K562 (cell line): ENCODE data around the gene DIS3L2. TPM values are rescaled to one million over a fixed set of nuclear protein-coding genes. Genes with fewer than 3 reads are reported as not detected.

Experiments used
- ATAC-seq: fragments of 200-7000 bp; cut with Tn5 transposase; 3 replicates; pipeline ENCODE4 v1.9.1; 2020; ENCODE audit warnings: moderate library complexity
- BruUV-seq: library from RNA; stranded (reverse); fragments of 400-500 nt; replicated peaks from 2 replicates; lab custom pipeline; 2021; lab: Mats Ljungman, UMichigan
- CTCF ChIA-PET: fragments of 300-600 bp; formaldehyde crosslinking; extraction: SDS; loops from one replicate; lab custom pipeline; 2021; ENCODE audit warnings: low intra/inter-chr PET ratio; lab: Yijun Ruan, JAX
- POLR2A ChIA-PET: fragments of 300-600, 350-650 bp; sonication (Branson Sonifier 250); formaldehyde crosslinking; extraction: SDS; loops from one replicate; lab custom pipeline; 2021; ENCODE audit warnings: antibody characterized with exemption, inconsistent platforms; lab: Yijun Ruan, JAX
- DNase-seq, 4 experiments: peaks; one replicate each; pipeline versions ENCODE4 v3.0.0 to v3.0.0-alpha.2; 2011 to 2018; ENCODE audit warnings: low spot score in 3 of 4, mixed read lengths in 3 of 4; ENCODE audit errors: extremely low read depth in 1 of 4
- FAIRE-seq: peaks from 2 replicates; lab custom pipeline; 2011; peaks lifted over from hg19 to GRCh38; lab: Jason Lieb, UNC
- H2AFZ ChIP-seq: 2 replicates; pipeline ENCODE4 v1.6.0; 2011; ENCODE audit warnings: low read depth, low read length, control low read depth, inconsistent platforms
- H3K27ac ChIP-seq: fragments of 200-600 bp; 3 replicates; pipeline ENCODE4 v1.8.0; 2011; ENCODE audit warnings: low read depth, mild to moderate bottlenecking, control low read depth, inconsistent platforms, low read length, moderate library complexity, mixed read lengths; ENCODE audit errors: extremely low read depth
- H3K27me3 ChIP-seq, 2 experiments: fragments of 300-600 bp in 1 of 2; 2 replicates in 1 of 2; 3 replicates in 1 of 2; pipeline versions ENCODE4 v1.6.0 to v1.8.0; 2011; ENCODE audit warnings: inconsistent platforms in 2 of 2, low read length in 2 of 2, mild to moderate bottlenecking in 1 of 2, mixed read lengths in 1 of 2, moderate library complexity in 1 of 2; ENCODE audit not compliant: control insufficient read depth in 2 of 2, insufficient read depth in 2 of 2
- H3K36me3 ChIP-seq: fragments of 300-600 bp; 3 replicates; pipeline ENCODE4 v1.8.0; 2011; ENCODE audit warnings: mild to moderate bottlenecking, low read length, inconsistent platforms; ENCODE audit not compliant: control insufficient read depth, insufficient read depth
- H3K4me1 ChIP-seq, 2 experiments: fragments of 200-600 bp in 1 of 2; replicated peaks in 1 of 2; 2 replicates in 1 of 2; 3 replicates in 1 of 2; pipeline versions ENCODE4 v1.5.1 to v1.8.0; 2011; ENCODE audit warnings: inconsistent platforms in 2 of 2, low read length in 2 of 2, mild to moderate bottlenecking in 1 of 2, mixed read lengths in 1 of 2, moderate library complexity in 1 of 2; ENCODE audit not compliant: control insufficient read depth in 2 of 2, insufficient read depth in 2 of 2
- H3K4me2 ChIP-seq: 2 replicates; pipeline ENCODE4 v1.6.1; 2011; ENCODE audit warnings: low read length, control low read depth, inconsistent platforms, mixed read lengths; ENCODE audit not compliant: insufficient read depth
- H3K4me3 ChIP-seq: fragments of 200-600 bp; sonication (generic), shearing (Covaris generic); 2 replicates; pipeline ENCODE4 v1.5.1; 2016; ENCODE audit warnings: control low read depth, inconsistent platforms
- H3K79me2 ChIP-seq: fragments of 200-600 bp; 3 replicates; pipeline ENCODE4 v1.8.0; 2011; ENCODE audit warnings: low read length, inconsistent platforms; ENCODE audit not compliant: control insufficient read depth, insufficient read depth
- H3K9ac ChIP-seq, 2 experiments: 2 replicates each; pipeline versions ENCODE4 v1.6.0 to v1.6.1; 2011; ENCODE audit warnings: low read depth in 2 of 2, low read length in 2 of 2, control low read depth in 1 of 2, inconsistent platforms in 1 of 2, mild to moderate bottlenecking in 1 of 2, mixed read lengths in 1 of 2; ENCODE audit not compliant: insufficient read depth in 1 of 2
- H3K9me1 ChIP-seq: one replicate; pipeline ENCODE4 v1.6.0; 2011; ENCODE audit warnings: inconsistent platforms, mild to moderate bottlenecking, low read length, moderate library complexity; ENCODE audit not compliant: control insufficient read depth, insufficient read depth
- H3K9me3 ChIP-seq: replicated peaks from 2 replicates; pipeline ENCODE4 v1.5.1; 2011; ENCODE audit warnings: low read depth, low read length, inconsistent platforms; ENCODE audit not compliant: control insufficient read depth, insufficient read depth
- H4K20me1 ChIP-seq: replicated peaks from 2 replicates; pipeline ENCODE4 v1.6.1; 2011; ENCODE audit warnings: low read length, inconsistent platforms, mixed read lengths; ENCODE audit not compliant: control insufficient read depth, insufficient read depth
- ATF3 ChIP-seq, 2 experiments: fragments of 450-650 bp in 1 of 2; sonication (generic) in 1 of 2; formaldehyde crosslinking in 1 of 2; IDR thresholded peaks in 1 of 2; conservative IDR thresholded peaks in 1 of 2; 2 replicates each; pipeline versions ENCODE4 v1.6.1 to v1.8.1; 2016 to 2023; ENCODE audit warnings: mild to moderate bottlenecking in 2 of 2, moderate library complexity in 2 of 2, inconsistent platforms in 1 of 2, missing genetic modification reagents in 1 of 2
- FOXA3 ChIP-seq, 2 experiments: fragments of 450-650 bp in 1 of 2; sonication (generic) in 1 of 2; formaldehyde crosslinking; IDR thresholded peaks in 1 of 2; conservative IDR thresholded peaks in 1 of 2; 2 replicates each; pipeline versions ENCODE4 v1.4.0 to v1.8.0; 2020 to 2022; ENCODE audit warnings: mild to moderate bottlenecking in 2 of 2, missing genetic modification reagents in 1 of 2
- FOXP1 ChIP-seq: sonication (generic); formaldehyde crosslinking; IDR thresholded peaks from 2 replicates; pipeline ENCODE4 v1.8.0; 2022; ENCODE audit warnings: mild to moderate bottlenecking, missing genetic modification reagents
- TGIF2 ChIP-seq: sonication (generic); formaldehyde crosslinking; IDR thresholded peaks from 2 replicates; pipeline ENCODE4 v1.8.1; 2022; ENCODE audit warnings: mild to moderate bottlenecking, missing genetic modification reagents, moderate library complexity
- TRIM24 ChIP-seq, 2 experiments: fragments of 450-650 bp; IDR thresholded peaks; 2 replicates each; pipeline ENCODE4 v1.6.1; 2016
- UBTF ChIP-seq, 2 experiments: IDR thresholded peaks; 2 replicates each; pipeline ENCODE4 v1.6.1; 2012; ENCODE audit warnings: improper control_type of control experiment in 2 of 2, low read depth in 2 of 2, low read length in 2 of 2, borderline replicate concordance in 1 of 2
- WGBS: fragments of 100-300 bp; shearing (Covaris generic); methylation state at CpG from one replicate; pipeline ENCODE4 v1.1.6; 2016; ENCODE audit warnings: low coverage, mixed read lengths; ENCODE audit not compliant: insufficient coverage; ENCODE audit errors: missing lambda C conversion rate; 5-methylcytosine and 5-hydroxymethylcytosine counted together
- in situ Hi-C: fragments of 300-500 bp; cut with MboI; formaldehyde crosslinking; loops from 4 replicates; pipeline ENCODE4 v1.15.0; 2018; ENCODE audit warnings: inconsistent platforms, mixed read lengths
- intact Hi-C: fragments of 100-400 bp; cut with micrococcal nuclease; formaldehyde crosslinking; loops from 2 replicates; pipeline ENCODE4 v1.14.2; 2022
- polyA plus RNA-seq, 8 experiments: library from polyadenylated mRNA; depleted of rRNA in 4 of 8; stranded (reverse) in 5 of 8; unstranded in 3 of 8; fragments of >200 nt; fragmentation: Nextera tagmentation in 2 of 8; fragmentation: Illumina TruSeq in 1 of 8; extraction: Ambion mirVana in 2 of 8; extraction: Trizol in 1 of 8; gene quantifications; 2 replicates each; pipeline versions ENCODE4 v1.2.1 to v1.2.3, GENCODE V29; 2011 to 2014; ENCODE audit warnings: inconsistent platforms in 1 of 8, missing spikeins in 1 of 8
- total RNA-seq, 7 experiments: library from RNA; depleted of rRNA in 6 of 7; stranded (reverse); fragments of >200 nt in 6 of 7; fragmentation: Illumina TruSeq in 2 of 7; extraction: Trizol in 2 of 7; gene quantifications; 2 replicates each; pipeline versions ENCODE4 v1.2.1 to v1.2.3, GENCODE V29; 2011 to 2021; ENCODE audit warnings: low replicate concordance in 1 of 7

Gene DIS3L2
- total and polyA plus RNA-seq, 9 of the 15 experiments (the other 6 are each of a cell fraction or from before 2014, with no cell fraction given): 1.5 to 19.2 (median 11.2) TPM

- Histone ChIP-seq H3K27ac (no peak overlapping the region), H3K36me3 (no peaks in the 10 kb centered on the region; the same call in 2 of the 3 replicates), H3K4me1 (no peaks in the 10 kb centered on the region), H3K79me2 (no peaks in the 10 kb centered on the region)
- no peak for ATAC-seq
- TF ChIP-seq TGIF2 (no peak), ATF3 (IDR thresholded peaks at IDR 0.05) (peak; percentile 33; the same call in 1 of the 2 replicates), ATF3 (CRISPR knock-in tag; conservative IDR thresholded peaks at IDR 0.05) (no peak), UBTF (IDR thresholded peaks at IDR 0.05; ENCODE audit: borderline replicate concordance in 1 of 2, low read depth in 2 of 2, low read length in 2 of 2) (no peak), FOXA3 (CRISPR knock-in tag; conservative IDR thresholded peaks at IDR 0.05 in 1 of 2, IDR thresholded peaks at IDR 0.05 in 1 of 2) (peak in 1 of 2 experiments; percentile 45; a peak in 2 of 4 replicates), TRIM24 (IDR thresholded peaks at IDR 0.05) (no peak), FOXP1 (CRISPR knock-in tag) (no peak)
- TF ChIP-seq, all 486 proteins: peak for 2
- H3K9me3 ChIP-seq: no peaks in the 10 kb centered on the region
- in situ Hi-C loops (no loop called here), intact Hi-C loops (no loop called here)
- CTCF ChIA-PET: no interaction called here
- DNase-seq (no peak), FAIRE-seq (no peak)
- 49% methylated on average over 6 of the region's 6 CpGs for WGBS
- H2AFZ ChIP-seq: no peak overlapping the region
- POLR2A ChIA-PET: no interaction called here
- H3K9ac ChIP-seq: no peak overlapping the region
- no peaks in the 10 kb centered on the region for H3K27me3 ChIP-seq
- H3K4me2 ChIP-seq: no peak overlapping the region
- H3K9me1 ChIP-seq: no peaks in the 10 kb centered on the region
- BruUV-seq: no TSS peak
- no peak overlapping the region for H3K4me3 ChIP-seq
- H4K20me1 ChIP-seq: no peaks in the 10 kb centered on the region
Measured at GRCh38 chr2:232300894-232301387, 339.4 kb downstream of the DIS3L2 start.
